Measurements from ENCODE around the gene XRN2.

- TF ChIP-seq CTCF (IDR thresholded peaks at IDR 0.05) (no peak), POLR2AphosphoS5 (IDR thresholded peaks at IDR 0.05; ENCODE audit: insufficient read depth in 1 of 2, low read depth in 1 of 2) (no peak), POLR2A (IDR thresholded peaks at IDR 0.05) (no peak)
Measured at GRCh38 chr20:21433329-21433890, 130.3 kb downstream of the XRN2 start.
